Measurements from ENCODE around the gene CSAG2. TPM values are rescaled to one million over a fixed set of nuclear protein-coding genes. Genes with fewer than 3 reads are reported as not detected.
"Not testable (repeated sequence)": the region's sequence is repeated elsewhere in the genome, so short reads cannot be mapped to it uniquely, and the experiment has no call there.

CSAG2 gene
- total RNA-seq, 2 experiments from 2014 or later = 0.88 TPM; not detected in 1

GRCh38 chrX:152713195-152713594 is 4.1 kb upstream of the CSAG2 start:
- H3K36me3 Mint-ChIP-seq; POLR2A ChIA-PET; H3K4me3 Mint-ChIP-seq; DNase-seq; H3K9me3 Mint-ChIP-seq; intact Hi-C loops (cut with micrococcal nuclease); H3K27me3 Mint-ChIP-seq; H3K27ac Mint-ChIP-seq; H3K4me1 Mint-ChIP-seq (ENCODE audit: low read depth); CTCF ChIA-PET: not testable (repeated sequence)

GRCh38 chrX:152706500-152706899 is 2.6 kb downstream of the CSAG2 start:
- H3K27ac Mint-ChIP-seq; H3K9me3 Mint-ChIP-seq; H3K4me3 Mint-ChIP-seq; H3K36me3 Mint-ChIP-seq; intact Hi-C loops (cut with micrococcal nuclease); H3K27me3 Mint-ChIP-seq; CTCF ChIA-PET; H3K4me1 Mint-ChIP-seq (ENCODE audit: low read depth); DNase-seq; POLR2A ChIA-PET: not testable (repeated sequence)

- CTCF ChIA-PET; H3K4me1 Mint-ChIP-seq (ENCODE audit: low read depth); H3K27me3 Mint-ChIP-seq; intact Hi-C loops (cut with micrococcal nuclease); H3K36me3 Mint-ChIP-seq; H3K4me3 Mint-ChIP-seq; DNase-seq; POLR2A ChIA-PET; H3K27ac Mint-ChIP-seq; H3K9me3 Mint-ChIP-seq: not testable (repeated sequence)
Measured at GRCh38 chrX:152700390-152700789, 8.7 kb downstream of the CSAG2 start.

GRCh38 chrX:152697952-152698931 is 10.8 kb downstream of the CSAG2 start, which contains the start of gene MAGEA3:
Gene MAGEA3 (plus strand): TSS chrX:152698794. CDS start chrX:152700833, 2,039 bp downstream.
- CTCF ChIA-PET; H3K27me3 Mint-ChIP-seq; H3K9me3 Mint-ChIP-seq; H3K27ac Mint-ChIP-seq; POLR2A ChIA-PET; intact Hi-C loops (cut with micrococcal nuclease); H3K36me3 Mint-ChIP-seq; DNase-seq; H3K4me3 Mint-ChIP-seq; H3K4me1 Mint-ChIP-seq (ENCODE audit: low read depth): not testable (repeated sequence)

- H3K4me3 Mint-ChIP-seq; H3K36me3 Mint-ChIP-seq; H3K27ac Mint-ChIP-seq; intact Hi-C loops (cut with micrococcal nuclease); H3K4me1 Mint-ChIP-seq (ENCODE audit: low read depth); H3K27me3 Mint-ChIP-seq; POLR2A ChIA-PET; CTCF ChIA-PET; H3K9me3 Mint-ChIP-seq; DNase-seq: not testable (repeated sequence)
Measured at GRCh38 chrX:152681012-152681411, 28.1 kb downstream of the CSAG2 start.

- CTCF ChIA-PET = not testable (repeated sequence)
Measured at GRCh38 chrX:152674652-152675051, 34.4 kb downstream of the CSAG2 start.

GRCh38 chrX:152674135-152674534 is 34.9 kb downstream of the CSAG2 start:
- Mint-ChIP-seq H3K4me1 (ENCODE audit: low read depth) (no peaks in the 10 kb centered on the region), H3K9me3 (no peaks in the 10 kb centered on the region), H3K27me3 (no peaks in the 10 kb centered on the region), H3K27ac (no peak overlapping the region), H3K36me3 (no peaks in the 10 kb centered on the region), H3K4me3 (no peak overlapping the region)
- intact Hi-C loops (cut with micrococcal nuclease) = no loop called here
- POLR2A ChIA-PET = no interaction called here
- CTCF ChIA-PET = no interaction called here
- DNase-seq = no peak

More at GRCh38 chrX:152674652-152675051, 34.4 kb downstream of the CSAG2 start:
- H3K36me3 Mint-ChIP-seq; intact Hi-C loops (cut with micrococcal nuclease); DNase-seq; H3K27me3 Mint-ChIP-seq; H3K4me3 Mint-ChIP-seq; H3K9me3 Mint-ChIP-seq; POLR2A ChIA-PET; H3K27ac Mint-ChIP-seq; H3K4me1 Mint-ChIP-seq (ENCODE audit: low read depth): not testable (repeated sequence)

- CTCF ChIA-PET = no interaction called here
Measured at GRCh38 chrX:152663086-152663485, 46.0 kb downstream of the CSAG2 start.

GRCh38 chrX:152658302-152658701 is 50.8 kb downstream of the CSAG2 start:
- Mint-ChIP-seq H3K27me3 (no peaks in the 10 kb centered on the region), H3K36me3 (no peaks in the 10 kb centered on the region), H3K9me3 (no peaks in the 10 kb centered on the region), H3K4me1 (ENCODE audit: low read depth) (no peaks in the 10 kb centered on the region), H3K4me3 (no peak overlapping the region), H3K27ac (no peak overlapping the region)
- intact Hi-C loops (cut with micrococcal nuclease) = no loop called here
- ChIA-PET CTCF (no interaction called here), POLR2A (no interaction called here)
- no peak for DNase-seq

More at GRCh38 chrX:152663086-152663485, 46.0 kb downstream of the CSAG2 start:
- no peak for DNase-seq
- POLR2A ChIA-PET = no interaction called here
- Mint-ChIP-seq H3K27me3 (peaks cover 1% of the 10 kb centered on the region), H3K4me3 (no peak overlapping the region), H3K4me1 (ENCODE audit: low read depth) (no peaks in the 10 kb centered on the region), H3K9me3 (peaks cover 9% of the 10 kb centered on the region), H3K27ac (no peak overlapping the region), H3K36me3 (no peaks in the 10 kb centered on the region)
- intact Hi-C loops (cut with micrococcal nuclease) = no loop called here

Other genes with a start within 250 kb of the CSAG2 start
- gene GABRQ, start 71.4 kb downstream of the CSAG2 start, total RNA-seq = not detected
- gene MAGEA3, start 10.5 kb downstream of the CSAG2 start, total RNA-seq = not detected
- gene MAGEA2B, start 5.4 kb upstream of the CSAG2 start, total RNA-seq = not detected
- not detected for gene CSAG1, start 24.4 kb upstream of the CSAG2 start, total RNA-seq
- not detected for gene MAGEA12, start 24.5 kb upstream of the CSAG2 start, total RNA-seq
- not detected for gene MAGEA2, start 44.6 kb upstream of the CSAG2 start, total RNA-seq
- gene CSAG3, start 49.9 kb upstream of the CSAG2 start, total RNA-seq = 1 to 10 TPM in 1 of 2 experiments, not detected in 1; 1.3 TPM
- gene MAGEA6, start 60.4 kb upstream of the CSAG2 start, total RNA-seq = not detected
- gene CETN2, start 121.5 kb upstream of the CSAG2 start, total RNA-seq = 10 to 100 TPM; 12.3 to 12.6 TPM
- 10 to 100 TPM; 20.2 to 23.3 TPM for gene NSDHL, start 121.8 kb upstream of the CSAG2 start, total RNA-seq
- gene ZNF185, start 188.8 kb upstream of the CSAG2 start, total RNA-seq = 1 to 10 TPM in 1 of 2 experiments, under 1 TPM in 1; 0.82 to 1.4 TPM

All from activated CD4-positive, alpha-beta memory T cell treated with anti-CD3 and anti-CD28 coated beads for 36 hours (primary cell).